Activated CD4-positive, alpha-beta T cell treated with anti-CD3 and anti-CD28 coated beads, Interleukin-2, amount 50 U/mL, for 48 hours (primary cell): ENCODE results near the gene PPP1R8.

ENCODE experiments used
- DNase-seq, 2 experiments: peaks; one replicate each; pipeline ENCODE4 v3.0.0-alpha.2; 2020

Gene PPP1R8

GRCh38 chr1:27872802-27873551 lies 42.4 kb downstream of the PPP1R8 start:
- peak; percentile 59 to 64 for DNase-seq

- DNase-seq = no peak
Measured at GRCh38 chr1:27873671-27874384, 43.2 kb downstream of the PPP1R8 start.

GRCh38 chr1:27876341-27877114 lies 45.9 kb downstream of the PPP1R8 start:
- no peak for DNase-seq

- no peak for DNase-seq
Measured at GRCh38 chr1:27877115-27877416, 46.5 kb downstream of the PPP1R8 start.

- DNase-seq = no peak
Measured at GRCh38 chr1:27878039-27878438, 47.5 kb downstream of the PPP1R8 start.

- DNase-seq = no peak
Measured at GRCh38 chr1:27878787-27879335, 48.3 kb downstream of the PPP1R8 start.

GRCh38 chr1:27879374-27880082 lies 48.9 kb downstream of the PPP1R8 start:
- no peak for DNase-seq

GRCh38 chr1:27882543-27882903 lies 51.9 kb downstream of the PPP1R8 start:
- no peak for DNase-seq

- no peak for DNase-seq
Measured at GRCh38 chr1:27883536-27883935, 53.0 kb downstream of the PPP1R8 start.

- no peak for DNase-seq
Measured at GRCh38 chr1:27884006-27884954, 53.7 kb downstream of the PPP1R8 start.

- no peak for DNase-seq
Measured at GRCh38 chr1:27885114-27885528, 54.5 kb downstream of the PPP1R8 start.

- no peak for DNase-seq
Measured at GRCh38 chr1:27885621-27886352, 55.2 kb downstream of the PPP1R8 start.

- no peak for DNase-seq
Measured at GRCh38 chr1:27886353-27886679, 55.7 kb downstream of the PPP1R8 start.

- no peak for DNase-seq
Measured at GRCh38 chr1:27886744-27887143, 56.2 kb downstream of the PPP1R8 start.

GRCh38 chr1:27887215-27888021 lies 56.8 kb downstream of the PPP1R8 start:
- DNase-seq = peak in 1 of 2 experiments; percentile 37

- no peak for DNase-seq
Measured at GRCh38 chr1:27889506-27889905, 58.9 kb downstream of the PPP1R8 start.

- DNase-seq = peak in 1 of 2 experiments; percentile 46
Measured at GRCh38 chr1:27891196-27891889, 60.8 kb downstream of the PPP1R8 start.

GRCh38 chr1:27894521-27894920 lies 63.9 kb downstream of the PPP1R8 start:
- DNase-seq = no peak
